ENCODE measurements around the gene KCNH4. TPM values are rescaled to one million over a fixed set of nuclear protein-coding genes. Genes with fewer than 3 reads are reported as not detected.

KCNH4 gene
- not detected in 2 replicates for total RNA-seq

DNA sequence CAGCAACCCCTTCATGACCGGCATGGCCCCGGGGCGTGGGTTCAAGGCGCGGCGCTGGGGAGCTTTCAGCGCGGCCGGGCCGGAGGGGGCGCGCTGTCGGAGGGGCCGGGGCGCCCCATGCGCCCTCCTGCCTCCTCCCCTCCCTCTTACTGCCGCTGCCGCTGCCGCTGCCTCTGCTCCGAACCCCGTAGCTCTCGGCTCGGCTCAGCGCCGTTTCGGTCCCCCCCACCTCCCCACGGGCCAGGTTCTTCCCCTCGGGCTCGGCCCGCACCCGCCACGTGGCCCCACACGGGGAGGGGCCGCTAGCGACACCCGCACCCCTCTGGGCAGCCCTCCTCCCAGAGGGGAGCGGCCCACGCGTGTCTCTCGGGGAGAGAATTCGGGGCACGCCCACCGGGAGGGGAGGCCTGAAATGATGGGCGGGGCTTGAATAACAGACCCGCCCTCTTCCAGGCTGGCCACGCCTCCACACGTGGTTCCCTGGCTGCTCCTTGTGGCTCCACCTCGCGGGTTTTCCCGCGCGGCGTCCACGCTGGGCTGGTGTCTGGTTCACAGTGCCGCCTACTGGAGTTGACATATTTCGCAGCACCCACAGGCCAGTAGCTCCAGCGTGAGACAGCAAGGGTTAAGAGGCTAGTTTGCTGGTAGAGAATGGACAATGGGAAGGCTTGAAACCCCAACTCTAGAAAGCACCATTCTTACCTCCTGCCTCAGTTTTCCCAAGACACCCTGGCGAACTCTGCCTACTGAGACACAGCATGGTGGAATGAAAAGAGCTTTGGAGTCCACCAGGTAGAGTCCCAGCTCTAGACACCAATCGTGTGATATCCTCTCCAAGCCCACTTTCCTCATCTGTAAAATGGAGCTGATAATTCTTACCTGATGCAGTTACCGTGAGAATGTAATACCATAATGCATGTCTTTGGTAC is at the start of gene KCNH4:
KCNH4 (minus strand) TSS at position 221 of the 929 bp plus-strand sequence; CDS start at position 24, 197 bp downstream.

DNA sequence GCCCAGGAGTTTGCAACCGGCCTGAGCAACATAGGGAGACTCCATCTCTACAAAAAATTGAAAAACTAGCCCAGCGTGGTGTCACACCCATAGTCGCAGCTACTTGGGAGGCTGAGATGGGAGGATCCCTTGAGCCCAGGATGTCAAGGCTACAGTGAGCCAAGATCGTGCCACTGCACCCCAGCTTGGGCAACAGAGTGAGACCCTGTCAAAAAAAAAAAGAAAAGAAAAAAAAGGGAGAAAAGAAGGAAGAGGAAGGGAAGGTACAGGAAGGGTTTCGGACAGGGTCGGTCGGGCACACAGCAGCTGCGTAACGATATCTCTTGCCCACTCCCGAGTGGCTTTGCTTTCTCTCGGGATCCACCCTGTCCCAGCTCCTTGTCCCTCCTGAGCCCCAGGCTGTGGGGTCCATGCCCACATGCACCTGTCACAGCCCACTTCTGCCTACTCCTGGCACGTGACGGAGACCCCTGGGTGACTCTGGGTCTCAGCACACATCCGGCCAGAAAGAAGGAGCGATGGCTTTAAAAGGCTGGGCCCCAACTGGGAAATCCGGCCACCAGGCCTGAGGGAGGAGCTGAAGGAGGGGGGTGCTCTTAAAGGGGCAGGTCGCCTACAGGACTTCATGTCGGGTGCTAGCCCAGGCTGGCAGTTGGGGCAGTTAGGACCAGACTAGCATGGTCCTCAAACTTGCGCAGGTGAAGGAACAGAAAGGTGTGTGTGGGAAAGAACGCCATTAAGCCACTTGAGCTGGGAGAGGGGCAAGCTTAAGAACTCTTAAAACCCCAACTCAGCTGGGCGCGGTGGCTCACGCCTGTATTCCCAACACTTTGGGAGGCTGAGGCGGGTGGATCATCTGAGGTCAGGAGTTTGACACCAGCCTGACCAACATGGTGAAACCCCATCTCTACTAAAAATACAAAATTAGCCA is 13.3 kb upstream of the KCNH4 start, which contains the start of gene GHDC:
GHDC (minus strand) TSS at position 526 of the 931 bp plus-strand sequence. CDS start 913 bp downstream, outside the sequence.

DNA sequence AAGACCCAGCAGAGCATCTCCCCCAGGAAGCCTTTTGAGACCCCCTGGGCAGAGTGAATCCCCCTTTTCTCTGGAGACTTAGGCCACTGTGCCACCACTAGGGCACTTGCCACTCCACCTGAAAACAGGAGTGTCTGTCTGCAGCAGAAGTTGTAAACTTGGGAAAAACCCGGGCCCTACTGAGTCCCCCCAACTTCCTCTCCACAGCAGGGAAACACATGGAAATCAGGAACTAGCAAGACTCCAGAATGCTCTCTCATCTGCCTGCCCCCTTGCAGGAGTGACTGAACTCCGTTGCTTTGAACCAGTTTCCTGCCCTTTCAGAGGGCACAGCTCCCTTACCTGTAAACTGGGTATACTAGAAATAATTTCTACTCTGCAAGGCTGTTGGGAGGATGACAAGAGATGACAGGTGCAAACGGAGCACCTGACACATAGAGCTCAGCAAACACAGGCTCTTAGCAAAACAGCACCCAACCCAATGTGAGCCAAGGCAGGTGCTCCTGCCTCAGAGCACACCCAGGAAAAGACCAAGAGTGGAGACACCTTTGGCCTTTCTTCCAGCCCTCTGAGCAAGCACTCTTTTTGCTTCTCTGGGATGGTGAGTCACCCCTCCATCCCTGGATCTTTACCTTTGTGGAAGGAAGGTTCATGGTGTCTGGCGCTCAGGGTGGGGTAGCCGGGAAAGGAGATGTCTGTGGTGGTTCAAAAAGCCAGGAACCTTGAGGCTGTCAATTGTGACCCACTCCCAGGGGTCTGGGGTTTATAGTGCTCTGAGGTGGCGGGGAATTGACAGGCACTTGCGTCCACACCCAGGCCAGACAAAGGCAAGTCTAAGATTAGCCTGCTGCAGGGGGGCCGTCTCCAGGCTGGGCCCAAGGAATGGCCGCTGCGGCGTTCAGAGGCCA is 4.0 kb upstream of the KCNH4 start, which contains the start of gene HCRT:
HCRT (minus strand) TSS at position 740 of the 908 bp plus-strand sequence; CDS start at position 653, 87 bp downstream.

DNA sequence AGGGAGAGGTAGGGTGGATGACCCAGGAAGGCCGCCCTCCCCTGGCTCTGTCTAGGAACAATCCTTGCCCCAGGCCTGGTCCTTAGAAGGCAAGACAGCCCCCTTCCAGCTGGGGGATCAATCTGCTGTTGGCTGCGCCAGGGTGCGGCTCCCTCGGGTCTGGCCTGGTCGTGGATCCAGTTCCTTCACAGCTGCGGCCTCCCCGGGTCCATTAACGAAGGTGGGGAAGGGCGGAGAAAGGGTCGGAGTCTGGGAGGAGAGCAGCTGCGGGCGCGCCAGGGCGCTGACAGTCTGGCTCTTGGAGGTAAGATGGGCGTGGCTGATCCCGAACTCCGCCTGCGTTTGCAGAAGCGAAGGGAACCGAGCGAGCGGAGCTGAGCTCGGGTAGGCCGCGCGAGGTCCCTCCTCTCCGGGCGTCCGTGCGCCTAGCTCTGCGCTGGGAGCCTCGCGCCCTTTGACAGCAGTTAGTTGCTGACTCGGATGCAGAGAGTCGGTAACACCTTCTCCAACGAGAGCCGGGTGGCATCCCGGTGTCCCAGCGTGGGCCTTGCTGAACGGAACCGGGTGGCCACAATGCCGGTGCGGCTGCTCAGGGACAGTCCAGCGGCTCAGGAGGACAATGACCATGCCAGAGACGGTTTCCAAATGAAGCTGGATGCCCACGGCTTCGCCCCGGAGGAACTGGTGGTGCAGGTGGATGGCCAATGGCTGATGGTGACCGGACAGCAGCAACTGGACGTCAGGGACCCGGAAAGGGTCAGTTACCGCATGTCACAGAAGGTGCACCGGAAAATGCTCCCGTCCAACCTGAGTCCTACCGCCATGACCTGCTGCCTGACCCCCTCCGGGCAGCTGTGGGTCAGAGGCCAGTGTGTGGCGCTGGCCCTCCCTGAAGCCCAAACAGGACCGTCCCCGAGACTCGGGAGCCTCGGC is 58.3 kb downstream of the KCNH4 start, which contains the start of gene HSPB9:
HSPB9 (plus strand) TSS at position 434 of the 933 bp plus-strand sequence; CDS start at position 481, 47 bp downstream.

DNA sequence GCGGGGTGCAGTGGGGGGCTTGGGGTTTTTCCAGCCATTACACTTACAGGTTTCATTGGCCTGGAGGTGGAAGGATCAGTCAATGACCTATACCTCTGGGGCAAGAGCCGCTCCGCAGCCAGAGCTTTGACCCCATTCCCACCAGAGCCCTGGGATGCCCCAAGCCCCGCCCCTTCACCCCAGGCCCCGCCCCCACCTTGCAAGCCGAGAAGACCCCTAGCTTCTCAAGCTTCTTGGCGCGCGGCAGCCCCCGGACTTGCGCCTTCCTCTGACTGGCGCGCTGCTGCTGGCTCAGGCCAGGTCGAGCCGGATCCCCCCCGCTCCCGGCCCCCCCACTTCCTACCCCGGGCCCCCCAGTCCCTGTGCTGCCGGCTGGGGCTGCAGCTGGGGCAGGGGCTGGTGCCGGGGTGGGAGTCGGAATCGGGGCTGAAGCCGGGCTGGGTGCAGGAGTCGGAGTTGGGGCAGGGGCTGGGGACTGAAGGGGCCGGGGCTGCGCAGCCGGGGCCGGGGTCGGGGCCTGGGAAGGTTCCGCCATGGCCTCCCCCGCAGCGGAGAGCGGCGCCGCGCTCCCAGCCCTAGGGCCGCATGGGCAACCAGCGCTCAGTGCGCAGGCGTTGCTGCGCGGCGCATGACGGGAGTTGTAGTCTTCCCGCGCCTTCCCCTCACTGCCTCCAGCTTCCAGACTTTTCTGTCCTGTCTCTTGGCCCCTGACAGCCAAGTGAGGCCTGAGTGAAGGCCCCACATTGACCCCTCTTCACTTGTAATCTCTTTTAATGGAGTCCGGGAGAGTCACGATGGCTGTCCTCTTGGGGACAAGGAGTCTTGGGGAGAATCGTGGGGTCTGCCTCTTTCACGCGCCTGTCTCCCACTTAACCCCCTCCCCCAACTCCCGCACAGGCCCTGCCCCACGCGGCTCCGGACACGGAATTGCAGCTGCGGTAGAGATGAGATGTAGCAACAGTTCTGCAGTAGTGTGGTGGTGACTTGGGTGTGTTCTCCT is 59.9 kb downstream of the KCNH4 start, which contains the start of gene KAT2A:
KAT2A (minus strand) TSS at position 598 of the 1,000 bp plus-strand sequence; CDS start at position 535, 63 bp downstream.

DNA sequence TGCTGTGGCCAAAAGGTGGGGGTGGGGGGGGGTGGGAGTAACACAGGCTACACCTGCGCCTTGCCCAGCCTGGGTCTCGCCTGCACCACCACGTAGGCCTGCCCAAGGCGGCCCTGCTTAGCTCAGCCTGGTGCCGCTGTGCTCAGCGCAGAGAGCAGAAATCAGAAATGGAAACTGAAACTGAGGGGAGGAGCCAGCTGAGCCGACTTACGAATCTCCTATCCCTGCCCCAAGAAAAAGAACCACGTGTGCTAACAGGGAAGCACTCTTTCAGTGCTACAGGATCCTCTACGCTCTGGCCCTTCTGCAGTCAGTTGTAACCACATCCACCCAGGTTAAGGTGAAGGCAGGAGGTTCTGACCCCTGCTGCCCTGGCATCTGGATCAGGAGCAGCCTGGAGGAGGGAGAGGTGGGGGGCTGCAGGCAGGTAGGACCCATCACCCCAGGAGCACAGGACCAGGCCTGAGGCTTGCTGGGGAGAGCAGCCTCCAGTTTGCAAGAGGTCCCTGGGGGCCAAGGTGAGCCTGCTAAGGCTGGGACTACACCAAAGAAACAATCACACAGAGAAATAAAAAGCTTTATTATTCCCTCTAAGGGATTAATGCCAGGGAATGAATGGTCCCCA is 68.3 kb downstream of the KCNH4 start, which contains the start of gene DHX58:
DHX58 (minus strand) TSS at position 163 of the 625 bp plus-strand sequence. CDS start 822 bp downstream, outside the sequence.

Other genes with a start within 250 kb of the KCNH4 start
- 40.6 and 42.2 TPM in 2 replicates for gene CNP, start 214.3 kb downstream of the KCNH4 start, total RNA-seq
- gene DNAJC7, start 163.7 kb downstream of the KCNH4 start, total RNA-seq, result 64.4 and 91.4 TPM in 2 replicates
- 17.3 and 19.7 TPM in 2 replicates for gene NKIRAS2, start 161.1 kb downstream of the KCNH4 start, total RNA-seq
- gene C17orf113, start 130.5 kb downstream of the KCNH4 start, total RNA-seq, result 0.22 and 0.37 TPM in 2 replicates
- gene ZNF385C, start 82.7 kb downstream of the KCNH4 start, total RNA-seq, result not detected in 2 replicates
- 10.3 and 17.4 TPM in 2 replicates for gene DHX58, start 68.4 kb downstream of the KCNH4 start, total RNA-seq
- 8.7 and 10.7 TPM in 2 replicates for gene KAT2A, start 59.8 kb downstream of the KCNH4 start, total RNA-seq
- gene HSPB9, start 58.3 kb downstream of the KCNH4 start, total RNA-seq, result not detected in 2 replicates
- 46.0 and 62.3 TPM in 2 replicates for gene RAB5C, start 26.2 kb downstream of the KCNH4 start, total RNA-seq
- gene HCRT, start 4.3 kb upstream of the KCNH4 start, total RNA-seq, result not detected in 2 replicates
- gene GHDC, start 13.4 kb upstream of the KCNH4 start, total RNA-seq, result 13.3 and 16.5 TPM in 2 replicates
- gene STAT5B, start 95.2 kb upstream of the KCNH4 start, total RNA-seq, result 27.8 and 31.9 TPM in 2 replicates
- gene STAT5A, start 107.4 kb upstream of the KCNH4 start, total RNA-seq, result 8.1 and 14.7 TPM in 2 replicates
- 60.8 and 86.4 TPM in 2 replicates for gene STAT3, start 207.3 kb upstream of the KCNH4 start, total RNA-seq
- gene CAVIN1, start 242.1 kb upstream of the KCNH4 start, total RNA-seq, result 669 and 706 TPM in 2 replicates